Fibroblast of the conjunctiva (primary cell): ENCODE measurements around the gene MRNIP.
A peak's percentile ranks its signal among the peaks of the same experiment; 100 is the strongest.

ENCODE experiments used
- DNase-seq: peaks from one replicate; pipeline ENCODE4 v3.0.0-alpha.2; 2010; ENCODE audit warnings: low read depth

MRNIP gene

DNA sequence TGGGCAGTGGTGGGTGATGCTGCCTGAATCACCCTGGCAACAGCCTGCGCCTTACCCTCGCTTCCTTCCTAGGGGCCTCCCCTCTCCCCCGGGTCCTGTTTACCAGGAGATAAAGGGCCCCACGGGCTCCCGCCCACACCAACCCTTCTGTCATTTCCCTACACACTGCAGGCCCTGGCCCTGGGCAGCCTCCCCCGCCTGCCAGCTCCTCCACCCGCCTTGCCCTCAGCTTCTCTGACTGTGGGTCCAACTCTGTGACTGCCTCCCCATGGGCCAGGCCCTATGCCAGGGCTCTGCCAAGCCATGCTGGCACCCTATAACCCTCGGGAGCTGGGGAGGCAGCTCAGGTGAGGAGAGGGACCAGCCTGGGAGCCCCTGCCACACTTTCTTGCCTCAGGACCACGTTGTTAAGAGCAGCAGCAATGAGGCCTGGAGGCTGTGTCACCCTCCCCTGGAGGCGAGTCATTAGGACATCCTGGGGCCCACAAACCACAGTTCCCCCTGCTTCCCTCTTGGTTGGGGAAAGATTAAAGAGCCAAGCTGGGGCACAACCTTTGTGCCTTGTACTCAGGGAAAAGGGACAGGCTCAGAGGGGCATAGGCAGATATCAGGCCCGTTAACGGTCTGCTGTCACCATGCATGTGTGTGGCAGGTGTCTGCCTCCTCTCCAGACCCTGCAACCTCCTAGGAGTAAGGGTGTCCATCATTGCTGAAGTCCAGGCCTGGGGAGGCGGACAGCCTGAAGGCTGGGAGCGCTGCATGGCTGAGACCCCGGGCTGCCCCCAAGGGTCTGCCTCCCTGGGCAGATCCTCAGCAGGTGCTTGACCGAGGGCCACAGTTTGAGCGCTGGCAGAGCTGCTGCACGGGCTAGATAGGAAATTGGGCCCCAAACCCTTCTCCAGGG, 54.7 kb downstream of the MRNIP start:
- DNase-seq: no peak

GRCh38 chr5:179802950-179803562, 55.6 kb downstream of the MRNIP start:
- no peak for DNase-seq

- no peak for DNase-seq
Measured at GRCh38 chr5:179802207-179802883, 56.3 kb downstream of the MRNIP start.

DNA sequence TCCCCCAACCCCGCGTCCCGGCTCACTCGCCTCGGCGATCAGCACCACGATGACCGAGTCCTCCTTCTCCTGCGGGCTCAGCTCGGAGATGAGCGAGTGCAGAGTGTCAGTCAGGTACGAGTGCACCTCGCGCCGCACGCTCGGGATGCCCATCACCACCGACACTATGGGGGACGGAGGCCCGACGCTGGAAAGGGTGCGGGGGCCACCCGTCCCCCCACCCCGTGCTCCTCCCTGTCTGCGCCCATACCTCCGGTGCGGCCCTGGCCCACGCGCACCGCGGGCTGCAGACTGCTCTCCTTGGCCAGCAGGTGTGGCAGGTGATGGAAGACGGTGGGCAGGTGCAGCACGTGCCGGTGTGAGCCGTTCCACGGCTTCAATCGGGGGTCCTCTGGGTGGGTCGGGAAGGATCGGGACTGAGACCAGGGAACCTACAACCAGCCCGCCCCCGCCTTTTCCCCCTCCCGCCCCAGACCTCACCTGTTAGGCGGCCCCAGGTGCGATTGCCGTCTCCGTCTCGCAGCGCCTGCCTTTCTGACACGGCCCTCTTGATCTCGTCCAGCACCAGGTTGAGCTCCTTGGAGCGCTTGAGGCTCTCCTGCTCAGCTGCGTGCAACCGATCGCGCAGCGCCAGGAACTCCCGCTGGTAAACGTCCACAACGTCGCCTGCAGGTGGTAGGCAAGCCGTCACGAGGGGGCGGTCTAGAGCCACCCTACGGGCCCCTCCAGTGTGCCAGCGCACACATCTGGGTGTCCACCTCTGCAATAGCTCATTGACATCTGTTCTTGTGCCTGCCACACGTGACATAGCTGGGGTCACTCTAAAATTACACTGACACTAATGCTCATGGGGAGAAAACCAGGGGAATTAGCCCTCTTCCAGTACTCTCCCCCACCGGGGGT, 57.1 kb downstream of the MRNIP start:
- DNase-seq: no peak

- DNase-seq: no peak
Measured at GRCh38 chr5:179800696-179801201, 57.9 kb downstream of the MRNIP start.

GRCh38 chr5:179800071-179800695, 58.4 kb downstream of the MRNIP start:
- no peak for DNase-seq

GRCh38 chr5:179799644-179799973, 59.0 kb downstream of the MRNIP start:
- DNase-seq: no peak

- no peak for DNase-seq
Measured at GRCh38 chr5:179798771-179799643, 59.6 kb downstream of the MRNIP start.

DNA sequence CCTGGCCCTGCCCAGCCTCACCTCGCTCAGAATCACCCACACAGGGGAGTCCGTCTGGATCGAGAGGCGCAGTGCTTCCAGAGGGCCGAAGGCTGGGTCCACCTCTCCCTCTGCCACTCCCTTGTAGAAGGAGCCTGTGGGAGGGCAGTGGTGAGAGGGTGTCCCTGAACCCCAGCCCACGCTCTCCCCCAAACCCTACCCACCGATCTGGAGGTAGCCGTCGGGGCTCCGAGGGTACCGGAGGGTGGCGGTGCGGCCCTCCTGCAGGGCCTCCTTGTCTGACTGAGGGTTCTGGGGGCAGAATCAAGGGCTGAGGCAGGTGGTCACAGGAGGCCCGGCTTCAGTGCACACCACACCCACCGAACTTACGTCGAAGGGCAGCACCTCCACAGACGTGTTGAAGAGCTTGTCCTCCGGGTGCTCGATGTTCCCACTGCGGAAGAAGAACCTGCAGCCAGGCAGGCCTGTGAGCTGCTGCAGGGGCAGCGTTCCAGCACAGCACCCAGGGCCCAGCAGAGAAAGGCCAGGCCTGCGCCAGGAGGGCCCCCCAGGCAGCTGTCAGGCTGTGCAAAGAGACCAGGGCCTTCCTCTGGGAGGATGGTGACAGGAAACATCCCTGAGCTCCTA, 60.4 kb downstream of the MRNIP start:
- no peak for DNase-seq

DNA sequence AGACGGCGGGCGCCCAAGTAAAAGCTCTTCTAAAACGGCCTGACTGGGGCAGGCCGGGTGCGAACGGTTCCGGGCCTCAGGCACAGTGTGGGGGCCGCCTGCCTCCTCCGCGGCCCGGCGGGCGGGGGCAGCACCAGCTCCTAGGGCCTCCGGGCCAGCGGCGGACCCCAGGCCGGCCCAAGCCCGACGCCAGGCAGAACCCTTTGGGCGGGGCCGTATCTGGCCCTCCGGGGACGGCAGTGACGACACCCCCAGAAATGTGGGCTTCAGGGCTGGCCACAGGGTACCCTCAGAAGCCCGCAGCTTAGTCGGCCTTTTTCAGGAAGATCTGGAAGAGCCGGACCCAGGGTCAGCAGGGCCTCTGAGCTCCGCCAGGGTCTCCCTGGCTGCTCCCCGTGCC, 60.9 kb downstream of the MRNIP start:
- DNase-seq: no peak

- DNase-seq: no peak
Measured at GRCh38 chr5:179796877-179797608, 61.6 kb downstream of the MRNIP start.

DNA sequence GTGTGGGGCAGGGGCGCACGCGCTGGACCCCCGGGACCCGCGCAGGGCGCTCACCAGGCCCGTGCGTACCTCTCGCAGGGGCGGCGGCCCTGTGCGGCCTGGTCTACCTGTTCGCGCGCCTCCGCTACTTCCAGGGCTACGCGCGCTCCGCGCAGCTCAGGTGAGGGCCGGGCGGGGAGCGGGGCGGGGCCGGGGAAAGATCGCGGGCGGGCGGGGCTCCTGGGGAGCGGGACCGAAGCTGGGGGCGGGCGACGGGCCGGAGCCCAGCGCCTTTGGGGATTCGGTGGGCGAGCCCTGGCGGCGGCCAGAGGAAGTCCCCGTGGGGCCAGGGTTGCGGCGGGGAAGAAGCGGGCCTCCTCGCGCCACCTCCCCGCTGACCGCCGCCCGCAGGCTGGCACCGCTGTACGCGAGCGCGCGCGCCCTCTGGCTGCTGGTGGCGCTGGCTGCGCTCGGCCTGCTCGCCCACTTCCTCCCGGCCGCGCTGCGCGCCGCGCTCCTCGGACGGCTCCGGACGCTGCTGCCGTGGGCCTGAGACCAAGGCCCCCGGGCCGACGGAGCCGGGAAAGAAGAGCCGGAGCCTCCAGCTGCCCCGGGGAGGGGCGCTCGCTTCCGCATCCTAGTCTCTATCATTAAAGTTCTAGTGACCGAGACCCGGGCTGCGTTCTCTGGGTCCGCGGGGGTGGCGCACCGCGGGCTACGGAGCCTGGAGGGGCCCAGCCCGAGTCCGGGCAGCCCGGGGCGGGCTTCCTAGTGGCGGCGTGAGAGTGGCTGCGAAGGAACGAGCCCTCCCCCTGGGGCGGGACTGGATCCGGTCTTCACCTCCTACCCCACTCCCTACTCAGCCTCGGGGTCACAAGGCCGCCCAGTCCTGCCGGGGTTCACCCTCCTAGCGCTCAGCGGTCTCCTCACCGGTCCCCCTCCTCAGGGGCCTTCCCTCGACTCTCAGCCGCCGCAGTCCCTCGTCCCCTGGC, 62.5 kb downstream of the MRNIP start:
- peak; percentile 51 for DNase-seq

- no peak for DNase-seq
Measured at GRCh38 chr5:179795049-179795862, 63.4 kb downstream of the MRNIP start.

DNA sequence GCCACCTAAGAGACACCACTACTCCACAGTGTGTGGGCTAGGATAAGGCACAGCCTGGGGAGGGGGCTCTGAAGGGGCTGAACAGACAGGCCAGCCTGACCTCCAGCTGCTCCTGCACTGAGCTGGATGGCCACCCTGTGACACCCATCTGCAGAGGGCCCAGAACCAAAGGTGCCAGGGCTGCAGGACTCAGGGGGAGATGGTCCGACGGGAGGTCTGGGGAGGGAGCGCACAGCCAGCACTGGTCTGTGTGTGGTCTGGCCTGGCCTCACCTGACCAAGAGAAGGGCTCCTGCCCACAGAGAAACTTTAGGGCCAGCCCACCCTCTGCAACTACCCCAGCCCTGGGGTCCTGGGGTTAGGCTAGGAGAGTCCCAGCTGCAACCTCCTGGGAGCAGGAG, 64.0 kb downstream of the MRNIP start:
- no peak for DNase-seq

GRCh38 chr5:179794171-179794570, 64.4 kb downstream of the MRNIP start:
- DNase-seq: no peak

DNA sequence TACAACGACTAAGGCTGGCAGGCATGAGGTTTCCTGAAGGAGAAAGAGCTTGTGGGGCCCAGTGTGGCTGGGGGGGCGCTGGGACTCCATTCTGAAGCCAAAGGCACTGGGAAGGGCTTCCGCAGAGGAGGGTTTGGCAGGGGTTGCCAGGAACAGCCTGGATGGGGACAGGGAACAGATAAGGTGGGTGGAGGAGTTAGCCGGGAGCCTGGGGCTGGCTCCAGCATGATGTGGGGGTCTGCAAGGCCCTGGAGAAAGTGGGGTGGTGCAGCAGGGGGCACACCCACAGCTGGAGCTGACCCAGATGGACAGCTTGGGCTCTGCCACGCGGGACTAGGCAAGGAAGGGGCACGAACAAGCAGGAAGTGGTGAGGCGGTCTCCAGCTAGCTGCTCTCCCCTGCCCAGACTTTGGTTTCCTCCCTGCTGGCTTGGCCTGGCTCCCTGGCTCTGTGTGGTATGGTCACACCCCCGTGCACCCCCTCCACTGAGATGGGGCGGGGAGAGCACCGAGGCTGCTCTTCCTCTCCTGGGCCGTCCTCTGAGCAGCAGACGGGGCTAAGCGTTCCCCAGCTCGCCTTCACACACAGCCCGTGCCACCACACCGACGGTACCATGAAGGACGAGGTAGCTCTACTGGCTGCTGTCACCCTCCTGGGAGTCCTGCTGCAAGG, 65.0 kb downstream of the MRNIP start, which contains the start of gene LTC4S:
Gene LTC4S (plus strand): TSS at position 519 of the 672 bp plus-strand sequence. CDS start 95 bp downstream, at position 614.
- DNase-seq: peak; percentile 30
